ENCODE measurements around the gene IRF2BP2.

The IRF2BP2 gene

DNA sequence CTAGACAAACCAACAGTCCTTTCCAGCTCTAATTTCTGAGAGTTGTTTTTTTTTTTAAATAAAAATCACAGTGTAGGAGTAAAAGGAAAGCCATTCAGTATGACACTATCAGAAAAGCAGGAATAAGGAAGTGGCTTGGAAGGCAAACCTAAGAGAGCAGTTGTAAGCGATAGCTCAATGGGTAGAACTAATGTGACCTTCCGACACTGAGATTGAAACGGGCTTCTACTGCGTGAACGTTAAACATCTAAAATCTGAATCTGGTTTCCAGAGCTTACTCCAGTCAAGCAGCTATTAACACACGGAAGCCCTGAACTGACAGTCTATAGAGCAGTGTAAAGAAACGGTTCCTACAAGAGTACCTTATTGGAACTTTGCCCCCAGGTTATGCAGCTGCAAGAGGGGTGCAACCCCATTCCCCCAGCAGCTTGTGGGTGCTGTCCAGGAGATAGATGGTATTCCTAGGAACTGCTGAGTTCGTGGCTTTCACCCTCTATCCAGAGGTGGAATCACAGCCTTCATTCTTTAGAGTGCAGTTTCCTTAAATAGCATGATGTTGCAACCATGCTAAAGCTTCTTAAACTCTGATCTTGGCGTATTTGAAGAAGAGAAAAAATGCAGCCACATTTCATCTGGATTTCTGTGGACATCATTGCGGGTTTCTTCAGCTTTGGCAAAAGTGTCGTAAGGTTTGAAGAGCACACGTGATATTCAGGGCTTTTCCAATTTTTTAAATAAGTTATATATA, 3.3 kb upstream of the IRF2BP2 start:
- TF ChIP-seq CTCF (IDR thresholded peaks at IDR 0.05) = no peak
- peak overlapping the region; percentile 100 for H3K27ac ChIP-seq
- peak overlapping the region; percentile 65 for H2AFZ ChIP-seq
- H3K27me3 ChIP-seq (ENCODE audit: control insufficient read depth, insufficient read depth, low read length) = no peaks in the 10 kb centered on the region
- H3K79me2 ChIP-seq = no peaks in the 10 kb centered on the region
- no peaks in the 10 kb centered on the region for H3K9me3 ChIP-seq (ENCODE audit: control insufficient read depth, low read length)
- peak overlapping the region; percentile 42 for H3K4me3 ChIP-seq (ENCODE audit: low read depth, low read length)
- H3K4me1 ChIP-seq = peaks cover 18% of the 10 kb centered on the region
- H3K4me2 ChIP-seq (ENCODE audit: low read length) = peak overlapping the region; percentile 100
- H3K9ac ChIP-seq = no peak overlapping the region
- no peaks in the 10 kb centered on the region for H3K36me3 ChIP-seq (ENCODE audit: control insufficient read depth, insufficient read depth, low read length)

DNA sequence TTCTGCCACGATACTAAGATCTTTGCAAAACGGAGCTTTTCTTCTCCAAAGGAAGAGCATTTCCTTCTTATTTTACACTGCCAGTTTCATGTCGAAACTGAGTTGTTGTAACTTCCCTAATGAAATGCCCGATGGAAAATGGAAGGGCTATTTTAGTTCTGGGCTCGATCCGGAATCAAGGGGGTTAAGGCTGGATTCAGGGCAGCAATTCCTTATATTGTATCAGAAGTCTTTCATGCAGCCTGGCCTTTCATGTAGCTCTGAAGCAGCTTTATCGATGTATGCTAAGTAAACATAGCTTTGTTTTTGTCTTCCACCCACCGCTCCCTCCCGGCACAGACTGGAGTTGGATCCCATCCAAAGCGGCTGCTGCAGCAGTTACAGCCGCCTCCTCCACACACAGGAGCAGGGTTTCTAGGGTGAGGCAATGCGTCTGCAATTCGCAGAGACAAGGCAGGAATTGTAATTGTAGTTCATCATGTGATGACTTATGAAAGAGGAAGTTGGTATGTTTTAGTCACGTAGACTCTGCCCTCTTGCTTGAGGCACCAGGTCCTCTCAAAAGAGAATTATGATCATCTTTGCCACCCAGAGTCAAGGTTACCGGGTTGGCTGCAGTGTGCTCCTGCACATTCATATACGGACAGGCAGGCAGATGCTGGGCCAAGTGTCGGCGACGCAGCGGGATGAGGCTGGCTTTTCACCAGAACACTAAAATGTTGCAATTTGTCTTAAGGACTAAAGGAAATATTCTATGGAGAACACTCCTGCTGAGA, 2.6 kb upstream of the IRF2BP2 start:
- Histone ChIP-seq H3K9me3 (ENCODE audit: control insufficient read depth, low read length) (no peaks in the 10 kb centered on the region), H2AFZ (peak overlapping the region; percentile 65), H3K27ac (peak overlapping the region; percentile 100), H3K4me1 (peaks cover 18% of the 10 kb centered on the region), H3K27me3 (ENCODE audit: control insufficient read depth, insufficient read depth, low read length) (no peaks in the 10 kb centered on the region), H3K4me2 (ENCODE audit: low read length) (peak overlapping the region; percentile 100), H3K79me2 (no peaks in the 10 kb centered on the region), H3K36me3 (ENCODE audit: control insufficient read depth, insufficient read depth, low read length) (no peaks in the 10 kb centered on the region), H3K9ac (no peak overlapping the region), H3K4me3 (ENCODE audit: low read depth, low read length) (peak overlapping the region; percentile 42)
- TF ChIP-seq CTCF (IDR thresholded peaks at IDR 0.05) = no peak

- H3K4me3 ChIP-seq (ENCODE audit: low read depth, low read length) = peak overlapping the region; percentile 42
Observed at GRCh38 chr1:234611847-234612351, 1.9 kb upstream of the IRF2BP2 start.

GRCh38 chr1:234611225-234611846, 1.4 kb upstream of the IRF2BP2 start:
- Histone ChIP-seq H3K27ac (peak overlapping the region; percentile 100), H3K9ac (no peak overlapping the region), H2AFZ (peak overlapping the region; percentile 79), H3K4me1 (peaks cover 18% of the 10 kb centered on the region), H3K36me3 (ENCODE audit: control insufficient read depth, insufficient read depth, low read length) (peaks cover 7% of the 10 kb centered on the region), H3K27me3 (ENCODE audit: control insufficient read depth, insufficient read depth, low read length) (no peaks in the 10 kb centered on the region), H3K9me3 (ENCODE audit: control insufficient read depth, low read length) (no peaks in the 10 kb centered on the region), H3K79me2 (peaks cover 9% of the 10 kb centered on the region), H3K4me3 (ENCODE audit: low read depth, low read length) (peak overlapping the region; percentile 42), H3K4me2 (ENCODE audit: low read length) (peak overlapping the region; percentile 100)
- TF ChIP-seq CTCF (IDR thresholded peaks at IDR 0.05) = no peak

More at GRCh38 chr1:234611847-234612351, 1.9 kb upstream of the IRF2BP2 start:
- H3K4me2 ChIP-seq (ENCODE audit: low read length) = peak overlapping the region; percentile 100
- H2AFZ ChIP-seq = peak overlapping the region; percentile 65
- peak overlapping the region; percentile 100 for H3K27ac ChIP-seq
- H3K27me3 ChIP-seq (ENCODE audit: control insufficient read depth, insufficient read depth, low read length) = no peaks in the 10 kb centered on the region
- no peak for TF ChIP-seq CTCF (IDR thresholded peaks at IDR 0.05)
- H3K36me3 ChIP-seq (ENCODE audit: control insufficient read depth, insufficient read depth, low read length) = peaks cover 4% of the 10 kb centered on the region
- peaks cover 3% of the 10 kb centered on the region for H3K79me2 ChIP-seq
- no peak overlapping the region for H3K9ac ChIP-seq
- no peaks in the 10 kb centered on the region for H3K9me3 ChIP-seq (ENCODE audit: control insufficient read depth, low read length)
- H3K4me1 ChIP-seq = peaks cover 18% of the 10 kb centered on the region
